DMS 273 treated with DMSO at 0.1 percent for 48 hours (cell line): ENCODE measurements around the gene CAPN6.

Experiments
- DNase-seq: peaks from one replicate; lab custom pipeline; 2025; lab: John Stamatoyannopoulos, UW

Gene CAPN6

GRCh38 chrX:111200327-111200726 is 70.0 kb downstream of the CAPN6 start:
- DNase-seq, result no peak

DNA sequence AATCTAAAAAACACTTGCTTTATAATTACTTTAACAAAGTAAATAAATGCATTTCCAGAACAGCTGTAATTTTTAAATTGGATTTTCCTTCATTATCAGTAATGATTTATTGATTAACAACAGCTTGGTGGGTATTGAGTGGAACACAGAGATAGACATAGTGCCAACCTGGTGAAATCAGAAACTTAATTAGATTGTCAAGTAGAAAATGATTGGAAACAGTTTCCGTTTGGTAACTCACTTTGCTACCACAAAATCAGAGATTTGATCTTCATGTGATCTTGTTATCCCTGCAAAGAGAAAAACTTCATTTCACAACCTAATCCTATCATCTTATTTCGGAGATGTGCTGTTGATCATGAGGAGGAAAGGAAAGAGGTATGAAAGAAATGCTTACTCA is 70.8 kb downstream of the CAPN6 start:
- DNase-seq, result no peak
